Left forelimb (tissue), 1 donor: Measurements from ENCODE around the gene ABCG1.

Experiments
- DNase-seq: peaks from one replicate; pipeline ENCODE4 v3.0.0-alpha.2; 2018; ENCODE audit warnings: low spot score

Gene ABCG1

DNA sequence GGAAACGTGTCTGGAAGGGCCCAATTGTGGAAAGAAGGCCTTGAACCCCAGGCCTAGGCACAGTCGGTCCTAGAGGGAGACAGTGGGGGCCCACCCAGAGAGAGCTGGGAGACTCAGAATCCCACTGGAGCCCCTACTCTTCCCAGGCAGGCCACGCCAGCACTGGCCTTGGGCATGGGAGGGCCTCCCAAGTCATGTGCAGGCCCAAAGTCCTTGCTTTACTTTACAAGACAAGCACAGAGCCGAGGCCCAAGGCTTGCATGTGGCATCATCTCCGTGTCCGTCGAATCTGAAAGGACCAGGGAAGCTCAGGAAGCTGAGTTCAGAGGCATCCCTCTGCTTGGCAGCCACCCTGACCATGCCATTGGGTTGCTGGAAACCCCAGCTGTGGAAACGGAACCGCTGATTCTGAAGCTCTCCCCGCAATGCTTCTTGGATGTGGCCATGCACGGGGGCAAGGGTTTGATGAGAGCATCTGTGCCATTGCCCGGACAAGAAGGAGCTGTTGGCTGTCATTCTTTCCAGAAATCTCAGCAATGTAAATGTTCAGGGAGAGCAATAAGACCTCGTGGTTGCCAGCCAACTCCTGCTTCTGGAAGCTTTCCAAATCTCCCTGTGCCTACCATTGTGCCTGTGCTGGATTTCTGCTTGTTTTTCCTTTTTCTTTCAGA is 32.8 kb downstream of the ABCG1 start:
- no peak for DNase-seq

GRCh38 chr21:42252325-42252654 is 33.4 kb downstream of the ABCG1 start:
- no peak for DNase-seq

DNA sequence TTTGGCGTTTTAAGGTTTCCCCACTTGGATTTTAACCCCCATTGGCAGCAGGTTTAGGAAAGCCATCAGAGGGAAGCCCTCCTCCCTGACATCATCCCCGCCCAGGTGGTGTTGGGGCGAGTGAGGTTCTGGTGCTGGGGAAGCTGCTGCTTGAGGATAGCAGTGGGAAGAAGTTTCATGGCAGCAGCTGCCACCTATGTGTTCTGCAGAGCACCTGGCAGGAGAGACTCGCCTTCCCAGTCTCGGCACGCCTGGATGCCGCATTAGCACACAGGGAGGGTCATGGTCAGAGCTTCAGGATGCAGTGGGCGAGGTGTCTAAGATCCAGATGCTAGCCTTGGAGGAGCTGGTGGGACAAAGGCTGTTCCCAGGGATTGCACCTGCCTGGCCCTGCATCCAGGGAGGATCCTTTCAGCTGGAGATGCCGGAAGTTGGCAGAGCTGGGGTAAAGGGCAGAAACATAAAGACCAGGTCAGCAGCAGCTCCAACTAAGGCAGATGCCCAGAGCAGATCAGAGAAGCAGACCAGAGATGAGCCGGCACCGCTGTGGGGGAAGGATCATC is 33.9 kb downstream of the ABCG1 start:
- DNase-seq, result no peak

DNA sequence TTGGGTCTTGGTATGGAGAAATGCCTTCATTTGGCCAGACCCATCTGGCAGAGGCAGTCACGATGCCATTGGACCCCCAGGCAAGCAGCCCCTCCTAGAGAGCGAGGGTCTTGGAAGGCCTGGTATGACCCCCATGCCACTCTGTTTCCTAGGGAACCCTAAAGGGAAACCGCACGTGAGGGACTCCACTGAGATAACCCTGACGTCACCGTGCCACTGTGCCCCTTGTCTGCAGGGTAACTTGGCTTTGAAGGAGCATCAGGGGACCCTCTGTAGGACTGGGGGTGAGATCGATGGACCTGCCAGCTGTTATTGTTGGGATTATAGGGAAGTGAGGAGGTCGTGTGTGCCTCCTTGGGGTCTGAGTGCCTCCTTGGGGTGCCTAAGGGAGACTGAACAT is 34.5 kb downstream of the ABCG1 start:
- no peak for DNase-seq

DNA sequence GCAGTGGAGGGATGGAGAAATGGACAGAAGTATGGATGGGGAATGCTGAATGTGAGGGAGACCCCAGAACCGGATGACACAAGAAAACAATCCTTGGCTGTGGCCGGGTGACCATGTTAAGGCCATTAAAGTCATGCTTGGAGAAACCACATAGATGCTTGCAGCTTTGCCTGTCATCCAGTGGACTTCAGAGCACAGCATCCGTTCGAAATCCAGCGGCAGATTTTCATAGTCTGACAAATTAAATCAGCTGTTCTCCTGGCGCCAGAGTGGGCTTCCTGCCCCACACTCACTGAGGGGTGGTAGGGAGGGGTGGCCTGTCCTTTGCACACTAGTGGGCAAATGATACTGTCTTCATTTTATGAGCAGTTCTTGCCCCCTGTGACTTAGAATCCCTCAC is 35.1 kb downstream of the ABCG1 start:
- no peak for DNase-seq

DNA sequence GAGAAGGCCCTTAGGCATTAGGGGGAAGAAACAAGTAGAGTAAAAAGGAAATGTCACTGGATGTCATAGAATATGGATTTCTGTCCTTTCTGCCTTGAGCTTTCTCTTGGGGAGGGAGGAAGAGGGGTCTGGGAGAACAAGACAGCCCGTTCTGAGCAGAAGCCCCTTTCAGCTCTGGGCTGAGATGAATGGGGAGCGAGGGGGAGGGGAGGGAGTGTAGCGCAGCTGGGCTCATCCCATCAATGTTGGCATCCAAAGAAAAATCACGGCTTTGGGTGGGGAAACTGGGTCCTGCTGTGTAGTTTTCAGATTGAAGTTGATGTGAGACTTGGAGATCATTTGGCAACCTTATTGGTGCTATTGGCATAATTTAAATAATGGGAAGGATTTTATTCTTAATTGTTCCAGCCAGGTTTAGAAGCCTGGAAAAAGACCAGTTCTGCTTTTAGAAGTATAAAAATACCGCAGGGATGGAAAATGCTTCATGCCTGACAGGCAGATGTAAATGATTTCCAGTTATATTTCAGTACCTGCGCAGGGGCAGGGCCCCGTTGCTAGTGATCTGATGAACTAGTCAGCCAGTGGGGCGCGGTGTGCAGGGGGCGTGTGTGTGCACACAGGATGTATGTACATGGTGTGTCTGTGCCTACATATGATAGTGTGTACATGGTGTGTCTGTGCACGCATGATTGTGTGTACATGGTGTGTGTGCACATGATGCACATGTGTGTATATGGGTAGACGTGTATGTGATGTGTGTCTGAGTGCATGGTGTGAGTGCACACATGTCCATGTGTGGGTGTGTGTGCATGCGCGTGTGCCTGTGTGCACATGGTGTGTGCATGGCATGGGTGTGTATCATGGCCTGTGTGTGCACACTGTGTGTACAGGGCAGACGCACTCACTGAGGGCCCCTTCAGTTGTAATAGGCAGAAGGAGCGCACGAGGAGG is 36.0 kb downstream of the ABCG1 start:
- DNase-seq, result no peak

DNA sequence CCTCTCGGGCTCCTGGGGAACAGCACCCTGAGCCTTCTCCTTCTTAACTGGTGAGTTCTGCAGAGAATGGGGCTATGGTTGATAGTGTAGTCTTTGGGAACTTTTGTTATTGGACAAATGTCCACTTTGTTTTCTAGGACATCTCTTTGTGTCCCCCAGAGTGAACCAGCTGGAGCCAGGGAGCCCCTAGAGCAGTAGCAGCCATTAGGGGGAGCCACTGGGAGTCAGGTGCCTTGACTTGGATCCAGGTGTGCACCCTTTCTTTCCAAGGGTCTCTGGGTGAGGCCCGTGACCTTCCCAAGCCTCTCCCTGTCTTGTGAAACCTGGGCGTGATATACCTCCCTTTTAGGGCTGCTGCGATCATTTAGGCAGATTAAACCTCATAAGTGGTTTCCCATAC is 36.9 kb downstream of the ABCG1 start:
- DNase-seq, result no peak

DNA sequence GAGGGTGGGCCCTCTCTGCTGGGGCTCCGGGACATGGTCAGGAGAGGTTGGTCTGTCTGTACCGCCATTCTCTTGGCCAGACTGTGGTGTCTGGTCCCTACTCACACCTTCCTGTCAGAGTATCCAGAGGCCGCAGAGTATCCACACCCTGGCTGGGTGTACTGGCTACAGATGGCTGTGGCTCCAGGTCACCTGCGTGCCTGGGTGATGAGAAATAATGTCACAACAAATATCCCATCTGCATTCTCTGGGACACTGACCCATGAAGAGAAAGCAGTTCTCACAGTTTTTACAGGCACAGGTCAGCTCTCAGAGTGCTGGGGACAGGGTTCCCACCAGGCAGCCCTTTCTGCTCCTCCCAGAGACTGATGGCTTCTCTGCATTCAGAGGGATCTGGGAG is 37.4 kb downstream of the ABCG1 start:
- no peak for DNase-seq

- no peak for DNase-seq
Observed at GRCh38 chr21:42257091-42257765, 38.3 kb downstream of the ABCG1 start.

- no peak for DNase-seq
Observed at GRCh38 chr21:42258150-42258884, 39.4 kb downstream of the ABCG1 start.

DNA sequence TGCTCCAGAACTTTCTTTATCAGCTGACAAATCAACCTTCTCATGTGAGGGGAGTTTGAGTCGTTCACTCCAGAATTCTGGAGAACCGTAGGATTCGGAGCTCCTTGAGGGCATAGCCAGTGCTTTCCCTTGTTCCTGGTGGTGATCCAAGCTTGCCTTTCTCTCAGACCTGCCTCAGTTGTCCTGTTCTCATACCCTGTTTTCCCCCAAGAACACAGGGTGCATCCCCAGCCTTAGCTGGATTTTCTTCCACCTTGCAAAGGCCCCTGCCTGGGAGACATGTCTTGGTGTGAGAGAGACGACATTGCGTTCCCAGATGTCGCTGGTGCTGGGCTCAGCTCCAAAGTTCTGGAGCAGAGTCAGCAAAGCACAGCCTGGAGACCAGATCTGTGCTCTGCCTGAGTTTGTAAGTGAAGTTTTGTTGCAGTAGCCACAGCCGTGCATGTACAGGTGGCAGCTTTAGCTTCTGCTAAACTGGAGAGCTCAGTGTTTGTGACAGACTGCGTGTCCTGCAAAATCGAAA is 40.0 kb downstream of the ABCG1 start:
- no peak for DNase-seq

DNA sequence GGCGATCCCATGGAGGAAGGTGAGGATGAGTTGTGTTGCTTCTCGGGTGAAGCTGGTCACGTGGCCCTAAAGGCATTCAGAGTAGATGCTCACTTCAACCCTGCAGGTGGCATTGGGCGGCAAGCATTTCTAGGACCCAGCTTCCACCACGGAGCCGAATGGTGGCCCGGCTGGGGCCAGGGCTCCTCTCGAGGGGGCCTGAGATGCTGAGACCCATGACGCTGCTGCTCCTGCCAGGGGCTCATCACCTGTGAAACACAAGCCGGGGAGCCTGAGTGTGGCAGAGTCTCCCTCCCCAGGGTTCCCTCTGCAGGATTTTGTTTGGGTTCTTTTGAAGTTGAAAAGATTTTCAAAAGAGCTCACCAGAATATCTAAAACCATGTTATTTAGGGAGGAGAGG is 41.2 kb downstream of the ABCG1 start:
- no peak for DNase-seq

- no peak for DNase-seq
Observed at GRCh38 chr21:42261829-42262200, 42.9 kb downstream of the ABCG1 start.

- no peak for DNase-seq
Observed at GRCh38 chr21:42262831-42263231, 43.9 kb downstream of the ABCG1 start.

DNA sequence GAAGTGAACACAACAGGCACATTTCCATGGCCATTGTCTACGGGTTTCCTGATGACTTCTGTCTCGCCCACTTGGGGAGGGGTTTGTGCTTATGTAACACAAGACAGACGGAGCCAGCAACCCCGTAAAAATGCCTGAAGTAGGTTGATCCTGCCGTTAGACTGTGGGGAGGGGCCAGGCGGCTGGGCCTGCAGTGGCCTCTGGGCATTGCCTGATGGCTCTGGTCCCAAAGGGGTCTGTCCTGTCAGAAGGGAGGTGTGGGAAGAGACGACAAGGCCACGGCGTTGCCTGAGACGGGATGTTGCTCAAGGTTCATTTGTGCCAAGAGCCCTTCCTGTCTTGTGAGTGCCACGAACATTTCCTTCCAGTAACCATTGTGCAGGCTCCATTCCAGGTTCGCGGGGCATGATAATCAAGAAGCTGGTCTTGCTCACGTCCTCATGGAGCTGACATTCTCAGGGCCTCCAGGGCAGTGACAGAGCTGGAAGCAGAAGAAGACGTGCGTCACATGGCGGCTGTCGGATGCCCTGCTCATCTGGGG is 44.7 kb downstream of the ABCG1 start:
- no peak for DNase-seq

- no peak for DNase-seq
Observed at GRCh38 chr21:42264245-42265195, 45.6 kb downstream of the ABCG1 start.

GRCh38 chr21:42265231-42265812 is 46.4 kb downstream of the ABCG1 start:
- DNase-seq, result no peak

DNA sequence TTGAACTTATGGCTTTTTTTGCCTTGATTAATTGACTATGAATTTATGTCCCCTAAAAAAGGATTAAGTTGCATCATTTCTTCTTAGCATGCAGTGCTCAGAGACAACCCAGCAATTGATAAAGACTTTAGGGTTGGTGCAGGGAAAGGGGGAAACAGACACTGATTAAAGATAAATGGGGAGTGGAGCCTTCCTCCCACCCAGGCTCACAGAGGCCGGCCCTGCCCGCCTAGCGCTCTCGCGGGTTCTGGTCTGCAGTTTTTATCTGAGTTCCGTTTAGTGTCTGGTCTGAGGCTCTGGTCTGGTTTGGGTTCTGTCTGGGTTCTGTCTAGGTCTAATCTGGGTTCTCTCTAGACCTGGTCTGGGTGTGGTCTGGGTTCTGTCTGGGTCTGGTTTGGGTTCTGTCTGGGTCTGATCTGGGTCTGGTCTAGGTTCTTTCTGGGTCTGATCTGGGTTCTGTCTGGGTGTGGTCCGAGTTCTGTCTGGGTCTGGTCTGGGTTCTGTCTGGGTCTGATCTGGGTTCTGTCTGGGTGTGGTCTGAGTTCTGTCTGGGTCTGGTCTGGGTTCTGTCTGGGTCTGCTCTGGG is 48.1 kb downstream of the ABCG1 start:
- DNase-seq, result no peak

DNA sequence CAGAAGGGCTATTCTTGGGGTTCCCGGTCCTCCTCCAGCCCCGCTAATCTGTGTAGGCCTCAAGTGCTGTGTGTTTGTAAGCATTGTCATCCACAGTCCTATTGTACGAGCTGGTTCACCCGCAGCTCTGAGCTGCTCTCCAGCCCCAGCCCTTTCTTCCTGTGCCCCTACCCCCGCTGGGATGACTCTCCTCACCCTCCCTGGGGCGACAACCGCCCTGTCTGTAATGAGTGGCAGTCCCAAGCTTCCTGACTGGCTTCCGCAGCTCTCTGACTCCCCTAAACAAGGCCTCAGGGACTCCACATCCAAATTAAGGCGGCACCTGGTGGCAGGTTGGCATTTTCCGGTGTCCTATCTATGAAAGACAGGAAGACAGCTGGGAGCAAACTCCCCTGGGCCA is 50.4 kb downstream of the ABCG1 start:
- no peak for DNase-seq

GRCh38 chr21:42271065-42271464 is 52.1 kb downstream of the ABCG1 start:
- DNase-seq, result no peak
